Gastroesophageal sphincter (tissue), 3 donors: ENCODE results near the gene SMIM33.

ENCODE experiments used
- EP300 ChIP-seq: sonication (generic); formaldehyde crosslinking; IDR thresholded peaks from one replicate; pipeline ENCODE4 v1.6.1; 2017; ENCODE audit warnings: antibody characterized with exemption, mild to moderate bottlenecking
- POLR2A ChIP-seq, 2 donors: fragments of 450-650 bp; IDR thresholded peaks; one replicate each; pipeline ENCODE4 v1.6.1; 2017; ENCODE audit warnings: antibody characterized with exemption in 2 of 2, mild to moderate bottlenecking in 2 of 2, moderate library complexity in 1 of 2
- POLR2AphosphoS5 ChIP-seq: sonication (generic); formaldehyde crosslinking; IDR thresholded peaks from one replicate; pipeline ENCODE4 v1.6.1; 2017; ENCODE audit warnings: antibody characterized with exemption
- TF ChIP-seq, protein P1 (sequence below), 4 experiments: fragments of 200-600 bp in 2 of 4; fragments of 450-650 bp in 2 of 4; sonication (generic) in 1 of 4; IDR thresholded peaks; one replicate each; pipeline ENCODE4 v1.5.1; 2017 to 2019; ENCODE audit warnings: antibody characterized with exemption in 4 of 4, mild to moderate bottlenecking in 2 of 4, moderate library complexity in 2 of 4

DNA sequence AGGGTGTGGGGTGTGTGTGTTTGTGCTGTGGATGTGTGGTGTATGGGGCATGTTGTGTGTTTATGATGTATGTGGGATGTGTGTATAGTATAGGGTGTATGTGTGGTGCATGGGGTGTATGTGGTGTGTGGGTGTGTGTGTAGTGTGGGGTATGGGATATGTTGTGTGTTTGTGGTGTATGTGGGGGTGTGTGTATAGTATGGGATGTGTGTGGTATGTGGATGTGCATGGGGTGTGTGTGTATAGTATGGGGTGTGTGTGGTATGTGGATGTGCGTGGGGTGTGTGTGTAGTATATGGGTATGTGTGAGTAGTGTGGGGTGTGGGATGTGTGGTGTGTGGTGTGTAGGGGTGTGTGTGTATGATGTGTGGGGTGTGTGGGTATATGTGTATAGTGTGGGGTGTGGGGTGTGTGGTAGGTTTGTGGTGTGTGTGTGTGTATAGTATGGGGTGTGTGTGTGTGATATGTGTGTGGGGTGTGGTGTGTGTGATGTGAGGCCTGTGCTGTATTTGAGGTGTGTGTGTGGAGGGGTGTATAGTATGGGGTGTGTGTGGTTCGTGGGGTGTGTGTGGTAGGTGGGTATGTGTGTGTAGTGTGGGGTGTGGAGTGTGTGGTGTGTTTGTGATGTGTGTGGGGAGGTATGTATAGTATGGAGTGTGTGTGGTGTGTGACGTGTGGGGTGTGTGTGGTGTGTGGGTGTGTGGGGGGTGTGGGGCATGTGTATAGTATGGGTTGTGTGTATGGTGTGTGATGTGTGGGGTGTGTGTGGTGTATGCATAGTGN lies 18.7 kb upstream of the SMIM33 start:
- no peak for TF ChIP-seq POLR2A (IDR thresholded peaks at IDR 0.05)
- TF ChIP-seq, protein P1, sequence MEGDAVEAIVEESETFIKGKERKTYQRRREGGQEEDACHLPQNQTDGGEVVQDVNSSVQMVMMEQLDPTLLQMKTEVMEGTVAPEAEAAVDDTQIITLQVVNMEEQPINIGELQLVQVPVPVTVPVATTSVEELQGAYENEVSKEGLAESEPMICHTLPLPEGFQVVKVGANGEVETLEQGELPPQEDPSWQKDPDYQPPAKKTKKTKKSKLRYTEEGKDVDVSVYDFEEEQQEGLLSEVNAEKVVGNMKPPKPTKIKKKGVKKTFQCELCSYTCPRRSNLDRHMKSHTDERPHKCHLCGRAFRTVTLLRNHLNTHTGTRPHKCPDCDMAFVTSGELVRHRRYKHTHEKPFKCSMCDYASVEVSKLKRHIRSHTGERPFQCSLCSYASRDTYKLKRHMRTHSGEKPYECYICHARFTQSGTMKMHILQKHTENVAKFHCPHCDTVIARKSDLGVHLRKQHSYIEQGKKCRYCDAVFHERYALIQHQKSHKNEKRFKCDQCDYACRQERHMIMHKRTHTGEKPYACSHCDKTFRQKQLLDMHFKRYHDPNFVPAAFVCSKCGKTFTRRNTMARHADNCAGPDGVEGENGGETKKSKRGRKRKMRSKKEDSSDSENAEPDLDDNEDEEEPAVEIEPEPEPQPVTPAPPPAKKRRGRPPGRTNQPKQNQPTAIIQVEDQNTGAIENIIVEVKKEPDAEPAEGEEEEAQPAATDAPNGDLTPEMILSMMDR (IDR thresholded peaks at IDR 0.05): no peak
- TF ChIP-seq POLR2AphosphoS5: no peak
- TF ChIP-seq EP300: no peak
